Astrocyte of the hippocampus (primary cell): ENCODE data around the gene RPS10.
"Not testable (repeated sequence)": the region's sequence is repeated elsewhere in the genome, so short reads cannot be mapped to it uniquely, and the experiment has no call there.

Source experiments
- DNase-seq: peaks from one replicate; pipeline ENCODE4 v3.0.0; 2011; ENCODE audit warnings: low read depth, low spot score

RPS10 gene

DNA sequence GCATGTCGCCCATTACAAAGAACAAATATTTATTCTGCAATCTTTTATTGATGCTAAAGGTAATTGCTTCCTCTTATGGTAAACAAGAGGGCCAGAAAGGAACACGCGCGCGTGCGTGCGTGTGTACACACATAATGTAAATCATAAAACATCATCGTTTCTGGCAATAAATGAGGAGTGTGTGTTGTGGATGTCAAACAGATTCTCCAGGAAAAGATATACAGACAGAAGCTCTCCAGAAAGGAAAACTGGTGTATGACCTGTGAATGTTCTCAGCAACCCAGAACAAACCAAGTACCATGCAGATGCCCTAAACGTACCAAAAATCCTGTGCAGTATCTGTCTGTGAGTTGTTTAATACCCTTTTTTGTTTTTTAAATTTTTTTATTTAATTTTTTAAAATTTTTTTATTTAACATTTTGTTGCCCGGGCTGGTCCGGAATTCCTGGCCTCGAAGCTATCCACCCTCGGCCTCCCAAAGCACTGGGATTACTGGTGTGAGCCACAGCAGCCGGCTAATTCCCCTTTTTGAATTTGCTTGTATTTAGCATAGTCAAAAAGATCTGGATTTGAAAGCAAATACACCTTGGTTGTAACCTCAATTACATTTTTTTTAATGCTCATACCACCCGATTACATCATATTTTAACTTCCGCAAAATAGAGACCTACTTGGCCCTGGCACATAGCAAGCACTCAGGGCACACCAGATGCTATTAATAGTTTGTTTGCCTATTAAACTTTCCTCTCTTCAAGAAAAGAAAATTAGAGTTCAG lies 32.5 kb downstream of the RPS10 start:
- DNase-seq, result no peak

GRCh38 chr6:34392497-34393190 lies 33.2 kb downstream of the RPS10 start, which contains the start of gene NUDT3:
Gene NUDT3 (minus strand): TSS chr6:34392669. CDS start chr6:34392362, 307 bp downstream.
- peak; percentile 98 for DNase-seq

DNA sequence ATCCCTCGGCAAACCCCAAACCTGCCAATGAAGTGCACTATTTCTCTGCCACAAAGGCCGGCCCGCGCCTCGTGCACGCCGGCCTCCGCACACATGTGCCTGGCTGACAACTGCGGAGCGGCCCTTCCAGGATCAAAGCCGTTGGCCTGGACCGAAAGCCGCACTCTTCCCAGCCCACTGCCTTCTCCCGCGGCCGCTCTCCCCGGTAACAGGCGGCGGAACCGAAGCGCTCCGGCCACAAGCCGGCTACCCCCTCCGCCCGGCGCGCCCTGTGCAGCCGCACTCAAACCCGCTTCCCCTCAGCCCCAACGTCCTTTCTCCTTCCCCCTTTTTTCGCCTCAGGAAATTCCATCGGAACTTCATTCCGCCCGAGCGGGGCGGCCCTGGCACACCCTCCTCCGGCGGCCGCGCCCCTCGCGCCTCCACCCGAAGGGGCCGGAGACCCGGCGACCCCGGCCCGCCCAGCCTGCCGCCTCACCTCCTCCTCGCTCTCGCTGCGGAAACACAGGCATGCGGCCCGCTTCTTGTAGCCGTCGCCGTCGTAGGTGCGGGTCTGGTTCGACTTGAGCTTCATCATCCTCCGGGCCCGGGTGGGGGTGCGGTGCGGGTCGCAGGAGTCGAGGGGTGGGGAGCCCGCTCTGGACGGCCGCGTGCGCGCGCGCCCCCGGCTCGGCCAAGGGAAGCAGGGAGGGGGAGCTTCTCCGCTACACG lies 33.9 kb downstream of the RPS10 start:
- peak; percentile 74 for DNase-seq

GRCh38 chr6:34391473-34391785 lies 34.4 kb downstream of the RPS10 start:
- no peak for DNase-seq

DNA sequence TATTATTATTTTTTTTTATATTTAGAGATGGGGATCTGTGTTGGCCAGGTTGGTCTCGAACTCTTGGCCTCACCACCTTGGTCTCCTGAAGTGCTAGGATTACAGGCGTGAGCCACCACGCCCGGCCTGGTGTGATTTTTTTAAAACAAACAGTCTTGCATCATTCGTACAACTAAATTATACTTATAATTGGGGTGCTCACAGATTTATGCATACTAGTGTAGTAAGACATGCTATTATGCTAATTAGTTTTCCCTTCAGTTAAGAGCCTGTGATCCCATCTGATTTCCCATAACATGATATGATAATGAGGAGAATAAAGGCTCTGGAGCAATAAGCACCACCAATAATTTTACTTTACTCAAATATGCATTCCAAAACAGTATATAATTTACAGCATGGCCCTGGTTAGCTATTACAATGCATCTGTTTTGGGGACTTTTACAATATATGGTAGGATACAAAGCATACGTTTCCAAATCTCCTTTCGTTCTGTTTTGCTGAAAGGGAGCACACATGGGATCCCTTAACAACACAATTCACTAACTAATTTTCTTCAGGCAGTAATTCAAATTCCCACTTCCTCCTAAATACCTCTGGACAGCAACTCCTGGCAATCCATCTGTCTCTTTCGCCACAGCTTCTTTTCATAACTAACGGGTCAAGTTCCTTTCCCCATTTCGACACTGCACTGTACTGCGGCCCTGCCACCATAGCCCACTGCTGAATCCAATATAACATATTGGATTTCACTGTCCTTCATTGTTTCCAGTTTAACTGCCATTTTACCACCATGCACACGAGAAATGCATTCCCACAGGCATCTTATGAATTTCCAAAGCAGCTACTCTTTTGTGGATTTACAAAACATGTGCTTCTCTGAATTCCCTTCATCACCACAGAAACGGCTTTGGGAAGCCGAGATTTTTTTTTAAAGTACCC lies 35.1 kb downstream of the RPS10 start:
- peak; percentile 78 for DNase-seq

- DNase-seq, result no peak
Measured at GRCh38 chr6:34389034-34389433, 36.8 kb downstream of the RPS10 start.

- no peak for DNase-seq
Measured at GRCh38 chr6:34388421-34388820, 37.4 kb downstream of the RPS10 start.

GRCh38 chr6:34386316-34387137 lies 39.3 kb downstream of the RPS10 start:
- DNase-seq, result peak; percentile 68

DNA sequence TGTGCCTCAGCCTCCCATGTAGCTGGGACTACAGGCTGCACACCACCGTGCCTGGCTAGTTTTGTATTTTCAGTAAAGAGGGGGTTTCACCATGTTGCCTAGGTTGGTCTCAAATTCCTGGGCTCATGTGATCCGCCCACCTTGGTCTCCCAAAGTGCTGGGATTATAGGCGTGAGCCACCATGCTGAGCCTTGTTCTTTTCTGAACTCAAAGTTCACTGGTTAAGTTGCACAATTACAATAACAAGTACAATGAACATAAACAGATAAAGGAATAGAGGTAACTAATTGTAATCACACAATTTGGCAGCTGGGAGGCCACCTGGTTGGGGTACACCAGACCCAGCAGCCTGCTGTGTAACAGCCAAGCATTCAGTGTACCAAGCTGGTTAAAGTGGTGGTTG lies 40.1 kb downstream of the RPS10 start:
- no peak for DNase-seq

GRCh38 chr6:34384321-34385153 lies 41.3 kb downstream of the RPS10 start:
- DNase-seq, result no peak

DNA sequence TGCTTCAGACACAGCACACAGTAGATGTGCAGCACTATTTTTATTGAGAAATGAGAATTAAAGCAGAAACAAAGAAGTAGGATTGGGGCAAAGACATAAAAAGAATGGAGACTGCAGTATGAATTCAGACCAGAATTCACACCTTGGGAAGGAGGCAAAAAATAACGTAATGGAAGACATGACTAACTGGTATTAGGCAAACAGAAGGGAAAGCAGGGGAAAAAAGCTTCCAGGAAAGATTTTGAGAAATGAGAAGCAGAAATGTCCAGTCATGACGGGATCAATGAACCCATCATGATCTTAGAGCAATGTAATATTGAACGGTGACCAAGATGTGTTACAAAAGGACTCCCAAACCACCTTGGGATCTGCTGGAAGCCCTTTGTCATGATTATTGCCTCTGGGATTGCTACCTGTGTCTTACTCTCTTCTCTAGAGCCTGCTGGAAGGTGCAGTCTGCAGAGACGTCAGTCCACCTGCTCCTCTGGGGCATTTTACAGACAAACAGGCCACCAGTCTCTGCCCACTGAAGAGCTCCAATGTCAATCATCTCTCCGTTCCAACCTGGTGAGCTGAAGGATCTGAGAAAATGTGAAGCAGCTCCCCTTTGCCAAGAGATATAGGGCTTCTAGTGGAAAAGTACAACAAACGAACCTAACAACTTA lies 42.1 kb downstream of the RPS10 start:
- no peak for DNase-seq

- peak; percentile 22 for DNase-seq
Measured at GRCh38 chr6:34383161-34383631, 42.7 kb downstream of the RPS10 start.

GRCh38 chr6:34381081-34381480 lies 44.8 kb downstream of the RPS10 start:
- no peak for DNase-seq

DNA sequence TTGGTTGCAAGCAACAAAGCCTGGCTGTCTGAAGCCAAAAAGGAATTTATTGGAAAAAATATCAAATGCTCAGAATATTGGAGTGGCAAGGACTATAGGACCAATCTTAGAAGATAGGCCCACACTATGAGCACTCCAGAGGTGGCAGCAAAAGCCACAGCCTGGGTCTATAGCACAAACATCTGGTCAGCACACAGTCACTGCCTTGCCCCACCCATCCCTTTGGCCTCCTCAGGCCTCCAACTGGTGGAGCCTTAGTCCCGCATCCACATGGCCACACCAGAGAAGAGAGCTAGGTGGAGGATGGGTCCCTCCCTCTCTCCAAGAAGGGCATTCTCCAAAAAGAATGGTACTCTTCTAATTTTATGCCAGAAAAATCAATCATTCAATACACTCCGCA lies 47.4 kb downstream of the RPS10 start:
- no peak for DNase-seq

- no peak for DNase-seq
Measured at GRCh38 chr6:34377984-34378383, 47.9 kb downstream of the RPS10 start.

DNA sequence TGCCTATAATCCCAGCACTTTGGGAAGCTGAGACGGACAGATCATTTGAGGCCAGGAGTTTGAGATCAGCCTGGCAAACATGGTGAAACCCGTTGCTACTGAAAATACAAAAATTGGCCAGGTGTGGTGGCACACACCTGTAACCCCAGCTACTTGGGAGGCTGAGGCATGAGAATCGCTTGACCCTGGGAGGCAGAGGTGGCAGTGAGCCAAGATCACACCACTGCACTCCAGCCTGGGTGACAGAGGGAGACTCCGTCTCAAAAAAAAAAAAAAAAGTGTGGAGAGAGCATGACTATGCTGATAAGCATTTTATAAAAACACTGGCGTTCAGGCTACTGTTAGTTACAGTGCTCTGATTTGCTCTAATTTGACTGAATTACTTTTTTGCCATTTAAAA lies 48.3 kb downstream of the RPS10 start:
- not testable (repeated sequence) for DNase-seq

DNA sequence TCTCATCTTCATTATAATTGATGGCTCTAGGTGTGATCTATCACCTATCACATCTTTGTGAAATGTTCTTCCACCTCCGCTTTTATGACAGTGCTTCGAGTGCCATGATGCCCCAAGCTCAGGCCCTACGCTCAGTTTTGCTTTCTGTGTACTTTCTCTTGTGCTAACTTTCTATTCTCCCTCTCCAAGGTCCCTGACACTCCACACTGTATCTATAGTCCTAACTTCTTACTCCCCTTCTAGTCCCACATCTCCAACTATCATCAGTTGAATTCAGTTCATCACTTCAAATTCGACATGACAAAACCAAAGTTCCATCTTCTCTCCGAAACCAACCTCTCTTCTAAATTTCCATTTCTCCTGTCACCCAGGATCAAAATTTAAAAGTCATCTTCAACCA lies 50.0 kb downstream of the RPS10 start:
- no peak for DNase-seq

DNA sequence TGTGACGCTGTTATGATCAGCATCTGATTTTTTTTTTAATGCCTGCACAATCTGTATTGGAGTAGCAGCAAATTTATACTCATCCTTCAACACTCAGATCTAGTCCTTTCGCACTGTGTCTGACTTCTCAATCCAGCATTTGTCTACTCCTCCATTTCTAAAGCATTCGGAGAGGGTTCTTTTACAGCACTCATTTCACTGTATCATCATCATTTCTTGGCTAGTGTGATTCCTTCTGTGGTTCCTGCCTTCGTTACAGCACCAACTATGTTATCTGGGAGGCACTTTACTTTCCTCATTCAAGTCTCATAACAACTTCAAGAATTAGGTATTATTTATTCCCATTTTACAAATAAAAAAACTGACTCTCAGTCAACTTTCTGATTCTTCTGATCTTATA lies 51.4 kb downstream of the RPS10 start:
- no peak for DNase-seq

- no peak for DNase-seq
Measured at GRCh38 chr6:34374069-34374468, 51.8 kb downstream of the RPS10 start.
